ENCODE measurements around the gene HORMAD2. TPM values are rescaled to one million over a fixed set of nuclear protein-coding genes. Genes with fewer than 3 reads are reported as not detected.

HORMAD2 gene
- total RNA-seq, 4 donors from 2014 or later = not detected

- no peak for TF ChIP-seq CTCF (IDR thresholded peaks at IDR 0.05; ENCODE audit: low read depth)
Observed at GRCh38 chr22:30198152-30198825, 118.0 kb downstream of the HORMAD2 start.

- no peak for TF ChIP-seq CTCF (IDR thresholded peaks at IDR 0.05; ENCODE audit: low read depth)
Observed at GRCh38 chr22:30198921-30199320, 118.7 kb downstream of the HORMAD2 start.

GRCh38 chr22:30201945-30202344, 121.7 kb downstream of the HORMAD2 start:
- no peak for TF ChIP-seq CTCF (IDR thresholded peaks at IDR 0.05; ENCODE audit: low read depth)

GRCh38 chr22:30202531-30203006, 122.3 kb downstream of the HORMAD2 start:
- TF ChIP-seq CTCF (IDR thresholded peaks at IDR 0.05; ENCODE audit: low read depth) = no peak

GRCh38 chr22:30204015-30204741, 123.9 kb downstream of the HORMAD2 start:
- no peak for TF ChIP-seq CTCF (IDR thresholded peaks at IDR 0.05; ENCODE audit: low read depth)

- no peak for TF ChIP-seq CTCF (IDR thresholded peaks at IDR 0.05; ENCODE audit: low read depth)
Observed at GRCh38 chr22:30204742-30205111, 124.5 kb downstream of the HORMAD2 start.

- no peak for TF ChIP-seq CTCF (IDR thresholded peaks at IDR 0.05; ENCODE audit: low read depth)
Observed at GRCh38 chr22:30205281-30206115, 125.2 kb downstream of the HORMAD2 start.

Measured in subcutaneous adipose tissue (tissue), 4 donors.